ENCODE results near the gene CCR6. TPM values are rescaled to one million over a fixed set of nuclear protein-coding genes. Genes with fewer than 3 reads are reported as not detected.

CCR6 gene
- total and polyA plus RNA-seq, 2 donors (not counting 3 experiments of a cell fraction or from before 2014, with no cell fraction given): not detected

- Histone ChIP-seq H3K4me3 (replicated peaks in 1 of 3; ENCODE audit: insufficient read depth in 1 of 3, low read depth in 1 of 3, low read length in 3 of 3) (no peak overlapping the region), H3K4me2 (ENCODE audit: insufficient read depth, low read length) (no peak overlapping the region), H3K4me1 (ENCODE audit: control insufficient read depth, extremely low read depth, insufficient read depth, low read length) (no peaks in the 10 kb centered on the region), H3K27me3 (ENCODE audit: control insufficient read depth in 2 of 2, insufficient read depth in 2 of 2, low read length in 2 of 2) (no peaks in the 10 kb centered on the region), H3K9me1 (replicated peaks; ENCODE audit: control insufficient read depth, extremely low read depth, insufficient read depth, low read length) (no peaks in the 10 kb centered on the region), H3K79me2 (ENCODE audit: control insufficient read depth, insufficient read depth, low read length) (no peaks in the 10 kb centered on the region), H2AFZ (ENCODE audit: low read depth, low read length) (no peak overlapping the region), H3K36me3 (ENCODE audit: control insufficient read depth in 2 of 2, extremely low read depth in 1 of 2, insufficient read depth in 2 of 2, low read length in 2 of 2) (no peaks in the 10 kb centered on the region), H3K27ac (ENCODE audit: insufficient read depth, low read depth, low read length) (no peak overlapping the region), H3K9ac (replicated peaks; ENCODE audit: extremely low read depth, insufficient read depth, low read length) (no peak overlapping the region), H3K9me3 (replicated peaks; ENCODE audit: control insufficient read depth, insufficient read depth, low read length) (no peaks in the 10 kb centered on the region), H4K20me1 (replicated peaks; ENCODE audit: control insufficient read depth, extremely low read depth, insufficient read depth, low read length) (no peaks in the 10 kb centered on the region)
- FAIRE-seq (no peak), DNase-seq (ENCODE audit: low read depth, low spot score) (no peak)
- ChIA-PET POLR2A (no interaction called here), CTCF (interaction anchor here (1.1 to 3.0 kb wide), 2 partner anchors 365 kb away, joined by 3 to 24 read pairs; no protein-coding TSS in a partner anchor)
- dilution Hi-C loops (cut with MboI; ENCODE audit: extremely low pct_ligation_motif_present, low sequenced_read_pairs) (no loop called here), intact Hi-C loops (cut with micrococcal nuclease) (no loop called here)
- TF ChIP-seq MAX (IDR thresholded peaks at IDR 0.05; ENCODE audit: insufficient read depth, insufficient read length) (no peak), POLR2A (IDR thresholded peaks at IDR 0.05; ENCODE audit: low read depth, low read length) (no peak), JUN (IDR thresholded peaks at IDR 0.05; ENCODE audit: borderline replicate concordance, insufficient read depth, insufficient read length, low read depth) (no peak), EZH2 (IDR thresholded peaks at IDR 0.05; ENCODE audit: borderline replicate concordance, low read depth, low read length, severe bottlenecking) (no peak), GATA2 (IDR thresholded peaks at IDR 0.05; ENCODE audit: insufficient read depth, insufficient read length, low read depth, low read length) (no peak), CTCF (IDR thresholded peaks at IDR 0.05; ENCODE audit: extremely low read depth in 1 of 2, insufficient read depth in 1 of 2, low read depth in 1 of 2, low read length in 2 of 2) (no peak), MYC (IDR thresholded peaks at IDR 0.05; ENCODE audit: low read depth, low read length) (no peak)
- BruUV-seq (replicated peaks): no TSS peak
These were observed 16.9 kb downstream of the CCR6 start for GRCh38 chr6:167139761-167140160.

Data from endothelial cell of umbilical vein (primary cell).